Astrocyte (in vitro differentiated cells and primary cell): ENCODE data around the gene TMEM74B. TPM values are rescaled to one million over a fixed set of nuclear protein-coding genes. Genes with fewer than 3 reads are reported as not detected.

ENCODE experiments used
- DNase-seq: peaks from one replicate; pipeline ENCODE4 v3.0.0-alpha.2; 2010; ENCODE audit warnings: low read depth
- FAIRE-seq: peaks from 2 replicates; lab custom pipeline; 2011; peaks lifted over from hg19 to GRCh38; lab: Jason Lieb, UNC
- H2AFZ ChIP-seq: 2 replicates; pipeline ENCODE4 v1.6.0; 2012; ENCODE audit warnings: low read depth, low read length, inconsistent platforms
- H3K27ac ChIP-seq: 2 replicates; pipeline ENCODE4 v1.5.1; 2011; ENCODE audit warnings: low read depth, low read length, inconsistent platforms
- H3K27me3 ChIP-seq: 2 replicates; pipeline ENCODE4 v1.6.0; 2011; ENCODE audit warnings: low read length, inconsistent platforms; ENCODE audit not compliant: insufficient read depth
- H3K36me3 ChIP-seq: 2 replicates; pipeline ENCODE4 v1.5.1; 2011; ENCODE audit warnings: low read length, inconsistent platforms; ENCODE audit not compliant: insufficient read depth
- H3K4me1 ChIP-seq: 2 replicates; pipeline ENCODE4 v1.5.1; 2011; ENCODE audit warnings: low read length, inconsistent platforms; ENCODE audit not compliant: insufficient read depth
- H3K4me2 ChIP-seq: 2 replicates; pipeline ENCODE4 v1.6.0; 2012; ENCODE audit warnings: low read length, inconsistent platforms
- H3K4me3 ChIP-seq: 2 replicates; pipeline ENCODE4 v1.5.1; 2011; ENCODE audit warnings: low read depth, mild to moderate bottlenecking, low read length, inconsistent platforms; ENCODE audit not compliant: insufficient read depth
- H3K79me2 ChIP-seq: 2 replicates; pipeline ENCODE4 v1.6.0; 2012; ENCODE audit warnings: mild to moderate bottlenecking, low read length, inconsistent platforms; ENCODE audit not compliant: insufficient read depth
- H3K9ac ChIP-seq: 2 replicates; pipeline ENCODE4 v1.6.0; 2012; ENCODE audit warnings: mild to moderate bottlenecking, low read length, inconsistent platforms
- H3K9me3 ChIP-seq: 2 replicates; pipeline ENCODE4 v1.5.1; 2012; ENCODE audit warnings: low read depth, mild to moderate bottlenecking, low read length, inconsistent platforms; ENCODE audit not compliant: insufficient read depth
- H4K20me1 ChIP-seq: 2 replicates; pipeline ENCODE4 v1.6.0; 2012; ENCODE audit warnings: low read length, inconsistent platforms; ENCODE audit not compliant: insufficient read depth
- H3K27ac Mint-ChIP-seq: one replicate; pipeline ENCODE4 v1.8.0; 2021; ENCODE audit warnings: mild to moderate bottlenecking, mixed read lengths; ENCODE audit not compliant: unreplicated experiment
- H3K27me3 Mint-ChIP-seq: one replicate; pipeline ENCODE4 v1.8.0; 2021; ENCODE audit warnings: low read depth, mixed read lengths; ENCODE audit not compliant: unreplicated experiment
- H3K36me3 Mint-ChIP-seq: one replicate; pipeline ENCODE4 v1.8.0; 2021; ENCODE audit warnings: low read depth, mixed read lengths; ENCODE audit not compliant: unreplicated experiment
- H3K4me1 Mint-ChIP-seq: one replicate; pipeline ENCODE4 v1.8.0; 2021; ENCODE audit warnings: low read depth, mixed read lengths; ENCODE audit not compliant: unreplicated experiment
- H3K4me3 Mint-ChIP-seq: one replicate; pipeline ENCODE4 v1.8.0; 2021; ENCODE audit warnings: mild to moderate bottlenecking, moderate library complexity, mixed read lengths; ENCODE audit not compliant: unreplicated experiment
- H3K9me3 Mint-ChIP-seq: one replicate; pipeline ENCODE4 v1.8.0; 2021; ENCODE audit warnings: mild to moderate bottlenecking, mixed read lengths; ENCODE audit not compliant: unreplicated experiment
- EZH2 ChIP-seq: IDR thresholded peaks from 2 replicates; pipeline ENCODE4 v1.6.1; 2012; ENCODE audit warnings: mild to moderate bottlenecking, low read length, inconsistent platforms; ENCODE audit not compliant: insufficient read depth
- total RNA-seq: library from RNA; stranded (reverse); gene quantifications from 2 replicates; pipeline ENCODE4 v1.2.1, GENCODE V29; 2021
- TF ChIP-seq, protein P1 (sequence below): IDR thresholded peaks from 2 replicates; pipeline ENCODE4 v1.5.1; 2011; ENCODE audit warnings: low read depth, mild to moderate bottlenecking, inconsistent platforms, low read length, moderate library complexity; ENCODE audit not compliant: insufficient read depth

Gene TMEM74B
- total RNA-seq, 1 donor from 2014 or later: 2.1 TPM

DNA sequence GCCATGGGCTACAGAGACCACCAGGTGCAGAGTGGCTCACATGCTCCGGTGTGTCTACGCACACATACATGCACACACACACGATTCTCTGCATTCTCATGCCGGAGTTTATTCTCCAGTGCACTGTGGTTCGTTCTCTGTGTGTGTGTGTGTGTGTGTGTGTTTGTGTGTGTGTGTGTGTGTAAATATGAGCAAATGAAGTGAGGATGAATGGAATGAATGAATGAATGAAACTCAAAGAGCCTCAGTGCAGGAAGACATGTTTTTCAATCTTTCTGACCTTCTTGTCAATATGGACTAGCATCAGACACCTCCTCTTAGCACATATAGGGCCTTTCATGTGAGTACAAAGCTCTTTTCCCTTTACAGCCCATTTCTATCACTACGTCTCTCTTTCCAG lies 1.6 kb downstream of the TMEM74B start:
- Mint-ChIP-seq H3K4me3 (no peak overlapping the region), H3K27me3 (peaks cover 33% of the 10 kb centered on the region), H3K27ac (no peak overlapping the region), H3K9me3 (peaks cover 4% of the 10 kb centered on the region), H3K36me3 (peaks cover 1% of the 10 kb centered on the region), H3K4me1 (no peaks in the 10 kb centered on the region)
- Histone ChIP-seq H3K27ac (no peak overlapping the region), H2AFZ (no peak overlapping the region), H3K4me1 (no peaks in the 10 kb centered on the region), H3K79me2 (no peaks in the 10 kb centered on the region), H3K27me3 (peaks cover 38% of the 10 kb centered on the region), H3K4me3 (no peak overlapping the region), H4K20me1 (peaks cover 8% of the 10 kb centered on the region), H3K9ac (no peak overlapping the region), H3K36me3 (no peaks in the 10 kb centered on the region), H3K9me3 (no peaks in the 10 kb centered on the region), H3K4me2 (no peak overlapping the region)
- TF ChIP-seq, protein P1, sequence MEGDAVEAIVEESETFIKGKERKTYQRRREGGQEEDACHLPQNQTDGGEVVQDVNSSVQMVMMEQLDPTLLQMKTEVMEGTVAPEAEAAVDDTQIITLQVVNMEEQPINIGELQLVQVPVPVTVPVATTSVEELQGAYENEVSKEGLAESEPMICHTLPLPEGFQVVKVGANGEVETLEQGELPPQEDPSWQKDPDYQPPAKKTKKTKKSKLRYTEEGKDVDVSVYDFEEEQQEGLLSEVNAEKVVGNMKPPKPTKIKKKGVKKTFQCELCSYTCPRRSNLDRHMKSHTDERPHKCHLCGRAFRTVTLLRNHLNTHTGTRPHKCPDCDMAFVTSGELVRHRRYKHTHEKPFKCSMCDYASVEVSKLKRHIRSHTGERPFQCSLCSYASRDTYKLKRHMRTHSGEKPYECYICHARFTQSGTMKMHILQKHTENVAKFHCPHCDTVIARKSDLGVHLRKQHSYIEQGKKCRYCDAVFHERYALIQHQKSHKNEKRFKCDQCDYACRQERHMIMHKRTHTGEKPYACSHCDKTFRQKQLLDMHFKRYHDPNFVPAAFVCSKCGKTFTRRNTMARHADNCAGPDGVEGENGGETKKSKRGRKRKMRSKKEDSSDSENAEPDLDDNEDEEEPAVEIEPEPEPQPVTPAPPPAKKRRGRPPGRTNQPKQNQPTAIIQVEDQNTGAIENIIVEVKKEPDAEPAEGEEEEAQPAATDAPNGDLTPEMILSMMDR: no peak
- TF ChIP-seq EZH2: no peak
- FAIRE-seq (no peak), DNase-seq (no peak)

DNA sequence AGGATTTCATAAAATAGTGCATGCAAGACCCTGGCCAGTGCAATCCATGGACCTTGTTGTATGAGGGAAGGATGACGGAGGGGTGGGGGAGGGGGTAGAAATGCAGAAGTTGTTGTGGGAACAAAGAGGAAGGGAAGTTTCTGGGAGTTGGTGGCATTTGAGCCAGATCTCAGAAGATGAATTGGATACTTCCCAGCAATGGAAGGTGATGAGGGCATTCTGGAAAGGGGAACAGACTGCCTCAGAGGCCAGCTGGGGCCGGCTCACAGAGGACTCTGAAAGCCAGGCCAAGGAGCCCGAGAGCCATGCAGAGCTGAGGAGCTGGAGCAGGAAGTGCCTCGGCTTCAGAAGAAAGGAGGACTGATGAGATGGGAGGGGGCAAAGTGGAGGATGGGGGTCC lies 2.7 kb downstream of the TMEM74B start:
- no peaks in the 10 kb centered on the region for H3K4me1 ChIP-seq
- H3K79me2 ChIP-seq: no peaks in the 10 kb centered on the region
- no peak overlapping the region for H3K4me3 ChIP-seq
- Mint-ChIP-seq H3K4me3 (no peak overlapping the region), H3K9me3 (peaks cover 4% of the 10 kb centered on the region), H3K27ac (no peak overlapping the region), H3K27me3 (peaks cover 33% of the 10 kb centered on the region), H3K36me3 (peaks cover 7% of the 10 kb centered on the region), H3K4me1 (peaks cover 1% of the 10 kb centered on the region)
- no peak for TF ChIP-seq EZH2
- TF ChIP-seq, protein P1: no peak
- FAIRE-seq (no peak), DNase-seq (no peak)
- no peaks in the 10 kb centered on the region for H3K36me3 ChIP-seq
- H3K4me2 ChIP-seq: no peak overlapping the region
- no peaks in the 10 kb centered on the region for H3K9me3 ChIP-seq
- peaks cover 29% of the 10 kb centered on the region for H3K27me3 ChIP-seq
- no peak overlapping the region for H2AFZ ChIP-seq
- no peak overlapping the region for H3K9ac ChIP-seq
- no peak overlapping the region for H3K27ac ChIP-seq
- peaks cover 8% of the 10 kb centered on the region for H4K20me1 ChIP-seq

GRCh38 chr20:1180949-1181348 lies 3.8 kb downstream of the TMEM74B start:
- no peak for DNase-seq
- Histone ChIP-seq H3K9ac (no peak overlapping the region), H3K4me3 (no peak overlapping the region), H3K4me2 (no peak overlapping the region), H3K79me2 (no peaks in the 10 kb centered on the region), H3K4me1 (no peaks in the 10 kb centered on the region), H3K9me3 (no peaks in the 10 kb centered on the region), H2AFZ (no peak overlapping the region), H4K20me1 (peaks cover 8% of the 10 kb centered on the region), H3K27me3 (peaks cover 21% of the 10 kb centered on the region), H3K27ac (no peak overlapping the region), H3K36me3 (no peaks in the 10 kb centered on the region)
- H3K4me1 Mint-ChIP-seq: peaks cover 1% of the 10 kb centered on the region
- peaks cover 7% of the 10 kb centered on the region for H3K36me3 Mint-ChIP-seq
- H3K27me3 Mint-ChIP-seq: peaks cover 29% of the 10 kb centered on the region
- peaks cover 4% of the 10 kb centered on the region for H3K9me3 Mint-ChIP-seq
- FAIRE-seq: no peak
- no peak overlapping the region for H3K27ac Mint-ChIP-seq
- no peak for TF ChIP-seq EZH2
- TF ChIP-seq, protein P1: no peak
- H3K4me3 Mint-ChIP-seq: no peak overlapping the region
